ENCODE measurements around the gene TRIM29. TPM values are rescaled to one million over a fixed set of nuclear protein-coding genes. Genes with fewer than 3 reads are reported as not detected.

The TRIM29 gene
- total RNA-seq, 1 donor from 2014 or later: 1.1 TPM

- Mint-ChIP-seq H3K4me3 (ENCODE audit: unreplicated experiment) (no peak overlapping the region), H3K9me3 (ENCODE audit: unreplicated experiment) (no peaks in the 10 kb centered on the region), H3K27me3 (ENCODE audit: low read depth, unreplicated experiment) (peaks cover 44% of the 10 kb centered on the region), H3K36me3 (ENCODE audit: low read depth, unreplicated experiment) (no peaks in the 10 kb centered on the region), H3K4me1 (ENCODE audit: low read depth, unreplicated experiment) (peaks cover 20% of the 10 kb centered on the region), H3K27ac (ENCODE audit: unreplicated experiment) (no peak overlapping the region)
- Histone ChIP-seq H3K4me2 (ENCODE audit: low read length) (no peak overlapping the region), H2AFZ (ENCODE audit: low read depth, low read length) (no peak overlapping the region), H3K9me3 (ENCODE audit: insufficient read depth, low read depth, low read length) (no peaks in the 10 kb centered on the region), H3K27ac (ENCODE audit: low read depth, low read length) (no peak overlapping the region), H4K20me1 (ENCODE audit: insufficient read depth, low read length) (no peaks in the 10 kb centered on the region), H3K9ac (ENCODE audit: low read length) (no peak overlapping the region), H3K4me3 (ENCODE audit: insufficient read depth, low read depth, low read length) (no peak overlapping the region), H3K36me3 (ENCODE audit: insufficient read depth, low read length) (no peaks in the 10 kb centered on the region), H3K79me2 (ENCODE audit: insufficient read depth, low read length) (no peaks in the 10 kb centered on the region), H3K4me1 (ENCODE audit: insufficient read depth, low read length) (peaks cover 18% of the 10 kb centered on the region), H3K27me3 (ENCODE audit: insufficient read depth, low read length) (peaks cover 6% of the 10 kb centered on the region)
- no peak for DNase-seq (ENCODE audit: low read depth)
- no peak for TF ChIP-seq EZH2 (IDR thresholded peaks at IDR 0.05; ENCODE audit: insufficient read depth, low read length)
- TF ChIP-seq CTCF (IDR thresholded peaks at IDR 0.05; ENCODE audit: insufficient read depth, low read depth, low read length): no peak
- FAIRE-seq: no peak
Measured at GRCh38 chr11:120184371-120184945, 46.5 kb upstream of the TRIM29 start.

- DNase-seq (ENCODE audit: low read depth): no peak
- peaks cover 43% of the 10 kb centered on the region for H3K27me3 Mint-ChIP-seq (ENCODE audit: low read depth, unreplicated experiment)
Measured at GRCh38 chr11:120183701-120184141, 45.8 kb upstream of the TRIM29 start.

More at GRCh38 chr11:120183701-120184141, 45.8 kb upstream of the TRIM29 start:
- H3K27ac Mint-ChIP-seq (ENCODE audit: unreplicated experiment): peak overlapping the region; percentile 38
- H3K9me3 ChIP-seq (ENCODE audit: insufficient read depth, low read depth, low read length): no peaks in the 10 kb centered on the region
- H3K27ac ChIP-seq (ENCODE audit: low read depth, low read length): no peak overlapping the region
- no peak overlapping the region for H3K4me3 Mint-ChIP-seq (ENCODE audit: unreplicated experiment)
- H3K4me2 ChIP-seq (ENCODE audit: low read length): no peak overlapping the region
- H3K4me1 Mint-ChIP-seq (ENCODE audit: low read depth, unreplicated experiment): peaks cover 25% of the 10 kb centered on the region
- no peaks in the 10 kb centered on the region for H3K79me2 ChIP-seq (ENCODE audit: insufficient read depth, low read length)
- H3K27me3 ChIP-seq (ENCODE audit: insufficient read depth, low read length): peaks cover 6% of the 10 kb centered on the region
- no peak for FAIRE-seq
- H3K4me3 ChIP-seq (ENCODE audit: insufficient read depth, low read depth, low read length): no peak overlapping the region
- peaks cover 18% of the 10 kb centered on the region for H3K4me1 ChIP-seq (ENCODE audit: insufficient read depth, low read length)
- H3K36me3 Mint-ChIP-seq (ENCODE audit: low read depth, unreplicated experiment): no peaks in the 10 kb centered on the region
- H3K9ac ChIP-seq (ENCODE audit: low read length): no peak overlapping the region
- H3K36me3 ChIP-seq (ENCODE audit: insufficient read depth, low read length): no peaks in the 10 kb centered on the region
- no peaks in the 10 kb centered on the region for H3K9me3 Mint-ChIP-seq (ENCODE audit: unreplicated experiment)
- H2AFZ ChIP-seq (ENCODE audit: low read depth, low read length): no peak overlapping the region
- TF ChIP-seq EZH2 (IDR thresholded peaks at IDR 0.05; ENCODE audit: insufficient read depth, low read length) (no peak), CTCF (IDR thresholded peaks at IDR 0.05; ENCODE audit: insufficient read depth, low read depth, low read length) (no peak)
- H4K20me1 ChIP-seq (ENCODE audit: insufficient read depth, low read length): no peaks in the 10 kb centered on the region
